AG09319 (cell line): ENCODE measurements around the gene PKP3.

ENCODE experiments used
- DNase-seq: peaks from one replicate; pipeline ENCODE4 v3.0.0-alpha.2; 2010; ENCODE audit warnings: low read depth; ENCODE audit errors: extremely low read depth
- CTCF ChIP-seq: IDR thresholded peaks from 2 replicates; pipeline ENCODE4 v1.5.1; 2011; ENCODE audit warnings: low read depth, mild to moderate bottlenecking, inconsistent platforms, low read length, moderate library complexity

Gene PKP3

DNA sequence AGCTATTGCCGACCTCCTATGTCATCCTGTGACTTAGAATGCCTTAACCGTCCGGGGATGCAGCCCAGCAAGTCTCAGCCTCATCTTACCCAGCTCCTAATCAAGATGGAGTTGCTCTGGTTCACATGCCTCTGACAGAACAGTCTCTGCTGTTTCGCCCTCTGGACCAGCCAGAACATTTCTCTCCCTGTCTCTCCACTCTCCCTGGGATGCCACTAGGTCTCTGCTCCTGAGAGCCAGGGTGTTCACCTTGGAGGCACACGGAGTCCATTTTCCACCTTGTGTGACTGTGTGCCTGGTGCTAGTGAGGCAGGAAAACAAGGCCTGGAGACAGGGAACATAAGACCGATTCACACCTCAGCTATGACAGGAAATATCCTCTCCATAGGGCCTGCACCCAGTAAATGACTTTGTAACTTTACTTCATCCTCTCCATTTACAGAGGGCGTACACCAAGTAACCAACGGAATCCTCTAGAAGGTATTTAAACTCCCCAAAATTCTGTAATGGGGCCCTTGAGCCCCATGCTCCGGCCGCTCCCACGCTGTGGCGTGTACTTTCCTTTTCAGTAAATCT, 41.5 kb upstream of the PKP3 start:
- no peak for DNase-seq
- no peak for TF ChIP-seq CTCF

- no peak for TF ChIP-seq CTCF
- peak; percentile 91 for DNase-seq
Measured at GRCh38 chr11:353179-353873, 40.7 kb upstream of the PKP3 start.

GRCh38 chr11:355581-356458, 38.2 kb upstream of the PKP3 start:
- DNase-seq, result peak; percentile 97

GRCh38 chr11:356610-357009, 37.4 kb upstream of the PKP3 start:
- no peak for DNase-seq
- no peak for TF ChIP-seq CTCF

More at GRCh38 chr11:355581-356458, 38.2 kb upstream of the PKP3 start:
- no peak for TF ChIP-seq CTCF

DNA sequence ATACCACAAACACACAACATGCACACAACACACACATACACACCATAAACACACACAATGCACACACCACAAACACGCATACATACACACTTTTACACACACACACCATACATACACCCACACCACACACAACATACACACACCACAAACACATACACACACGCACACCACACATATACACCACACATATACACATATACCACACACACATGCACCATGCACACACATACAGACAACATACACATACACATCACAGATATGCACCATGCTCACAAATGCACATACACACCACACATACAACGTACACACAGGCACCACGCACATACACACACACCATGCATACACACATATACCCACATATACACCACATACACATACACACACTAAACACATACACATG, 36.4 kb upstream of the PKP3 start:
- no peak for TF ChIP-seq CTCF
- DNase-seq, result no peak

GRCh38 chr11:358129-358800, 35.7 kb upstream of the PKP3 start:
- no peak for TF ChIP-seq CTCF
- no peak for DNase-seq
